T-helper 1 cell (primary cell): Measurements from ENCODE around the gene IL2RA.
A peak's percentile ranks its signal among the peaks of the same experiment; 100 is the strongest.
"Not testable (repeated sequence)": the region's sequence is repeated elsewhere in the genome, so short reads cannot be mapped to it uniquely, and the experiment has no call there.

ENCODE experiments used
- DNase-seq, 5 donors: peaks; one replicate each; pipeline ENCODE4 v3.0.0-alpha.2; 2012 to 2020
- total RNA-seq, 4 donors: gene quantifications; one replicate each; lab custom pipeline; 2026; lab: John Stamatoyannopoulos, UW

Gene IL2RA
- 19.1 to 37.7 (median 30.8) reads per million in 4 donors for total RNA-seq

- peak; percentile 23 to 89 (median 49) for DNase-seq
Measured at GRCh38 chr10:6062101-6062771, at the start of gene IL2RA. Gene IL2RA, minus strand, starts transcription at chr10:6062367. Its CDS starts 216 bp downstream, at chr10:6062151.

- DNase-seq = no peak
Measured at GRCh38 chr10:6110136-6110535, 48.0 kb upstream of the IL2RA start.

GRCh38 chr10:6109444-6109775, 47.2 kb upstream of the IL2RA start:
- no peak for DNase-seq

DNA sequence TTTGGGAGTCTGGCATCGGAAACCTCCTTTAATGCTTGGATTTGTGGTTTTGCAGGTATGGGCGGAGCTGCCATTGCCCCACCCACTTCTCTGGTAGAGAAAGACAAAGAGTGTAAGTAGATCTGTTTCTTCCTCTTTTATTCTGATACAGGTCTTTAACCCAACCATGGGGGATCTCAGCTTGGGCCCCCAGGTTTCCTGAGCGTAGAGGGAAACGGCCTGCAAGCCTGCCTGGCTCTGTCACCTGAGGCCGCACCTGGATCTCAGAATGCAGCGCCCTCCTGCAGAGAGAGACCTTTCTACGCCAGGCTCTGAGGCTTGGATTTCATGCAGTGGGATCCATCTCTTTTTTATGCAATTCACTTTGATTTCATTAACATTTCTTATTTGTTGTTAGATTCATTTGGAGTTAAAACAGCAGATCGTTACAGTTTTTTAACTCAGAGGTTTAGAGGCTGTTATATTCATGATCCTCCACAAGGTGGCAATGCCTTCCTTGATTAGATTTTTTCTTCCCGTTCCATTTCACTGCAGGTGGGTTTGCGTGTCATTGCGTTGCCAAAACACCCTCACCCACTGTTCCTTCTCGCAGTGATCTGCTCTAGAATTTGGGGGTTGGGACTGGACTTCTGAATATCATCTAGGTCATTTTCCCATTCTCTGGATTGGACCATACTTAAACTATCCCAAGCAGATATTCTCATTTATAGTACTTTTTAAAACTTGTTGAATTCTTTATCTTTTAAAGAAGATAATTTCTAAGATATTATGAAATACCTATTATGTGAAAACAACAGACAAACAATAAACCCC, 46.7 kb upstream of the IL2RA start:
- DNase-seq = peak in 2 of 5 donors; percentile 29 to 62

DNA sequence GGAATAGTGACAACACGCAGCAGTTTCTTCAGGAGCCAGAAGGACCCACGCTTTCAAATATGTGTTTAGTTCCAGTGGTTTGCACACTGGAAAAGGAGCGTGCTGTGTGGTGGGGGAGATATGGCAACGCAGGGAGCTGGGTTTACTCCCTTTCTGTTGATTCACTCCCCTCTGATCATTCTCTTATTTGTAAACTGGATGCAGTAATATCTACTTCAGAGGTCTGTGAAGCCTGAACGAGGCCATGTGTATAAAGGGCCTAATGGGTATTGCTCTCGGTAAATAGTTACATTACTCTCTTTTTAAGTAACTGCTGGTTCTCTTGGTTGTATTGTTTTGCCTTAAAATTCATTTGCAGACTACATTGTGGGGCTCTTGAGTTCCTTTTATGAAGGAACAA, 45.9 kb upstream of the IL2RA start:
- DNase-seq = no peak

GRCh38 chr10:6107616-6108015, 45.4 kb upstream of the IL2RA start:
- not testable (repeated sequence) for DNase-seq

- DNase-seq = no peak
Measured at GRCh38 chr10:6103591-6103990, 41.4 kb upstream of the IL2RA start.

DNA sequence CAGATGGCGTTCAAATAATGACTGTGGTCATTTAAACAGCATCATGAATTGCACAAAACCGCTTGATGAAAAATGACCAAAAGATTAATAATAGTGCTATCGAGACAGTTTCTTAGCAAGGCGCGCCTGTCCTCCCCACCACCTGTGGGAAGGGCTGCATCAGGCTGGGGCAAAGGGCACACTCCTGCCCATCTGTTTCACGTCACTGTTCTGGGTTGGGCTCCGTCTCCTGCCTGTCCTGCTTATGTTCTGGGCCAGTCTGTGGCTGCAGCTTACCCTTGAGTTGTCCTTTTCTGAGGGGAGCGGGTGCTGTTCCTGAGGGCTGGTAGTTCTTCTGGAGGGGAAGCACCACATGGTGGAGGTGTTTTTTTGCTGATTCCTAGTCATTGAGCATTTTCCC, 40.0 kb upstream of the IL2RA start:
- no peak for DNase-seq

- no peak for DNase-seq
Measured at GRCh38 chr10:6101181-6101580, 39.0 kb upstream of the IL2RA start.

GRCh38 chr10:6100370-6100769, 38.2 kb upstream of the IL2RA start:
- DNase-seq = no peak

DNA sequence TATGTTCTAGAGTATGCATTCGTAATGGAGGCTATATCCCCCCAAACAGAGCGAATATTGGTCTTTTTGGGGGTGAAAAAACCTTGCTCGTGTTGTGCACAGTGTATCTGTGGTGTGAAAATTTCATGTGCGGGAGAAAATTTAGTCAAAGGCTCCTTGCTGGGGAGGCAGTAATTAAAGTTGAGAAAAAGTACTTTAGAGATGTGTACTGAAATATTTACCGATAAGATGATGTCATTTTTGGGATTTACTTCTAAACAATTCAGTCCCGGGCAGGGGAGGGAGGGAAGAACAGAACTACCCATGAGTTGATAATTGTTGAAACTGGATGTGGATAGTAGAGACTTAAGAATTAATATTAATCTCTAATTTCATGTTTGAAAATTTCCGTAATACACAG, 36.0 kb upstream of the IL2RA start:
- DNase-seq = no peak

DNA sequence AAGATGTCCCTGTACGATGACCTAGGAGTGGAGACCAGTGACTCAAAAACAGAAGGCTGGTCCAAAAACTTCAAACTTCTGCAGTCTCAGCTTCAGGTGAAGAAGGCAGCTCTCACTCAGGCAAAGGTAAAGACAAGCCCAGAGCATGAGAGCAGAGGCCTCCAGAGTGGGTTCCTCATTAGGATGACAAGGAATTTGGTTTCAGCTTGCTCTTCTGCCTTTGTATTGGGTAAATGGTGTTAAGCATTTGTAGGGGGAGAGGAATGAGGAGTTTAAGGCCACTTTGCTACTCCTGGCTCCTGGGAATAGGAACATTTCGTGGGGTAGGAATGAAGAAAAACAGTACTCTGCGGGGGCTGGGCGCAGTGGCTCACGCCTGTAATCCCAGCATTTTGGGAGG, 34.9 kb upstream of the IL2RA start:
- DNase-seq = no peak

DNA sequence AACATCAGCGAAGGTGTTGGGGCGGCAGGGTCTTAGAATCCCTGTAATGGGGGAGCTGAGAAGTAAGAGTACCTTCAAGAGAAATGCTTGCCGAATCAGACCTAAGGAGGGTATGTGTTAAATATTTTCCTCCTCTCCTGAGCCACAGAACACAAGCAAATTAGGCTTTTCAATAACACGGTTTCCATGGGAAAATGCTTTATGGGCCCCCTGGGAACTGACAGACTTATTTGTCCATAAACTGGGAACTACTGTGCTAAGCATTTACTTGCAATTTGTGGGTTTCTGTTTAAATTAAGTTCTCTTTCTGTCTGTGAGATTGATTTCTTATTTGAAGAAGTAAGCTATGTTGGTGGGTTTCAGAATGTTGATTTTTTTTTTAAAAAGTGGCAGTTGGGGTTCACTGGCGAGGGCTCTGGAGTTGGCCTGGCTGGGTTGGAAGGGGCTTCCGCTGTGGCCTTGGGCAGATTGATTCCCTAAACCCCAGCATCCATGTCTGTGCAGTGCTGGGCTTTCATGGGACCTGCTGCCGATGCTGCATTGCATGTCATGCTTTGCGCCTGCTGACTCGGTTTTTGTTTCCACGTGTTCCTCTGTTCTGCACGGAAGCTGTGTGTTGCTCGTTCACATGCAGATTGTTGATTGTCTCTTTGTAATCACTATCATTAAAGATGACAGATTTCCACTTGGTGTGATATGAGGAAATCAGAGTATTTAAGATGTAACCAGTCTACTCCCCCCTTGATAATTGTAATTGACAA, 33.8 kb upstream of the IL2RA start:
- DNase-seq = no peak

DNA sequence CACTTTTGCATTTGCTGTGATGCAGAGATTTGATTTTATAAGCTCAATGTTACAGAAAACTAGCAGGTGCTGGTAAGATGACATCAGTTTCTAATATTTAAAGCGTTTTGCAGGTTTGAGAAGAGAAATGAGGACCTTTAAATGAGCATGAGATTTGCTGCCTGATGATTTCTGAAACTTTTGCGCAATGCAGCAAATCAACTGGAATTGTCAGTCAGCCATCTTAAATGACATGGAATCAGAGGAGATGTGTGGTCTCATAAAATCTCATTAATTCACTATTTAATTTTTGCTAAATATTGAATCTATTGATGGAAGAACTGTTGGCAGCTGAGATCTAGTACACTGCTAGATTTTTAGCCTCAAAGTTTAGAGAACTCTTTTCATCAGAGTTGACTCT, 30.6 kb upstream of the IL2RA start:
- DNase-seq = no peak

- DNase-seq = peak in 1 of 5 donors; percentile 36
Measured at GRCh38 chr10:6091630-6092029, 29.5 kb upstream of the IL2RA start.

GRCh38 chr10:6089334-6090219, 27.4 kb upstream of the IL2RA start:
- peak in 2 of 5 donors; percentile 15 to 38 for DNase-seq

DNA sequence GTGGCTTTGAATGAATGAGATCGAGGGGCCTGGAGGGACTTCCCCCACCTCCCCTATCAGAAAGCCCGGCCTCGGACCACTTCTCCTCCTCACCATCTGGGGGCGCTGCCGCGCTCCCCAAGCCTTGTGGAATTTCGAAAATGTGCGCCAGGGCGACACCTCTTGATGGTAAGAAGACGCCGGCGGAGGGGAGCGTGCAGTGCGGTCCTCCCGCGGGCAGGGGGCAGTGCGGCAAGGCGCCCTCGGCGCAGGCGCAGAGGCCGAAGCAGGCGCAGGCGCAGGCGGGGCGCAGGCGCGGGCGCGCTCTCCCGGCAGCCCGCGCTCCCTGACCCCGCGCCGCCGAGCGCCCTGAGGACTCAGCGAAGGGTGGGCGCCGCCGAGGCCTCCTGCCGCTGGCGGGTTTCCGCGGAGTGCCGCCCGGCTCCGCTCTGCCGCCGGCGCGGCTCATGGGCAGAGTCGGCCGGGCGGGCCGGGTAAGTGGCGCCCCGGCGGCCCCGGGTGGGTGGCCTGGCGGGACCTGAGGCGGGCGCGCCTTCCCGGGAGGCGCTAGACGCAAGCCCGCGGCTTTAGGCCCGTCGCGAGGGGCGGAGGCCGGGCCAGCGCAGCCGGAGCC, 26.7 kb upstream of the IL2RA start, which contains the start of gene RBM17:
Gene RBM17 (plus strand): TSS at position 314 of the 613 bp plus-strand sequence. CDS start 8,032 bp downstream, outside the sequence.
- peak; percentile 86 to 97 (median 93) for DNase-seq

DNA sequence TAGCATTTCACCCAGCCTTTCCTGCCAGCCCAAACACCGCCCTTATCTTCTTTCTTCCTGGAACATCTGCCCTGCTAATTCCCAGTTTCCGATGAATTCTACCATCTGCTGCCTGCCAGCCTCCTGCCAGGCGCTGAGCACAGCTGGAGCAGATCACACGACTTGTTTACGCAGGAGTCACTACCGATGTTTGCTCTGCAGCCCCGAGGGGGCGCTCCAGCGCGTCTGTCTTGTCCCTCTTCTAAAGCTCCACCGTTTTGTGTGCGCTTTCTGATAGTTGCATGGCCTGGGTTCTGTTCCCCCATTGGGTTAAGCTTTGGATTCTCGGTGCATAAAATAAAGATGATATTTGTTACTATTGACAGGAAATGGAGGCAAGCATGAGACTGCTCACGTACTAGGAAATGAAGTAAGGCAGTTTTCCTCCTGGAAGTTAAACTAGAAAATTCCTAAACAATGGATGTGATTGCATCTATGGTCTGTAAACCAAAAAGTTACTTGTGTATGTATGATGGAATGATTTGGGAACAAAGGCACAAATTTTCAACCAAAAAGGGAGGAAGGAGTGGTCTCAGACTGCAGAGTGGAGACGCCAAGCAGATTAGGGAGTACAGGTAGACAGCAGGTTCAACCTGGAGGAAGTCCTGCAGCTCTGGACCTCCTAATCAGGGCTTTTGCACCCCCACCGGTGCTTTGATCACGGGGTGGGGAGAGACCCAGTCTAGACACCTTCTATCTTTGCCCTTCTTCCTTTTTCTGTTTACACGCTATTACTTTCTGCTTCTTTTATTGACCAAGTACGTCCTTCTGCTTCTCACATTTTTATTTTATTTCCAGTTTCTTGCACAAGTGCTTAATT, 24.4 kb upstream of the IL2RA start:
- peak; percentile 61 to 93 (median 73) for DNase-seq

GRCh38 chr10:6083523-6084475, 21.6 kb upstream of the IL2RA start:
- peak in 2 of 5 donors; percentile 40 to 91 for DNase-seq
